Measurements from ENCODE around the gene SRBD1.

The SRBD1 gene

DNA sequence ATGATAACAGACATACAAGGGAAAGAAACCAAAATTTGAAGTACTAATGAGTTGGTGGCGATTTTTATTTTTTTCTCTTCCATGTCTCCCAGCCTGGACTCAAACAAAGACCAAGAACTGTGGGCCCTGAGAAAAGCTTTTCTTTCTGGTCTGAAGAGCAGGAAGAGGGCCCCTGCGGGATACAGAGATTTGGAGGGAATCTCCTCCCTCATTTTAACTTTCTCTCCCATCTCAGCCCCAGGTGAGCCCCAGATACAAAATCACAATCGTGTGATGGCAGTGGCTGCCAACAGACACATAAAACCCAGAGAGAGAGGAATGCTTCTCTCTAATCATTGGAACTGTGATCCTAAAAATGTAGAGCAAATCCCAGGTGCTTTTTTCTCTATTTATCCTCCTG, 20.9 kb upstream of the SRBD1 start:
- no peak for DNase-seq (ENCODE audit: low read depth in 2 of 2)

DNA sequence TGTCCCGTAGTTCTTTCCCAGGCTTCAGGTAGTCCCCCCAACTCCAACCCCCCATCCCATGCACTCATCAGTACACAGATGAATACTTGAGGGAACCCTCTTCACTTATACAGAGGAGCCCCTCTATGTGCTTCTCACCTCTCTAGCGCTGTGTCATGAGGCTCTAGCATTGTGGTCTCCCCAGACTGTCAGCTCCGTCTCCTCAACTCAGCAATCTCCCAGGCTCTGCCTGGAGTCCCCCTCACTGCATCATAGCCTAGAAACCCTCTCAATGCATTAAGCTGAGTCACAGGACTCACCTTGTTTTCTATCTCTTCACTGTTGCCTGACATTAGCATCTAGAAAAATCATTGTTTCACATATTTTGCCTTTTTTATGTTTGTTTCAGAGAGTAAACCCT, 20.3 kb upstream of the SRBD1 start:
- DNase-seq (ENCODE audit: low read depth in 2 of 2), result no peak

DNA sequence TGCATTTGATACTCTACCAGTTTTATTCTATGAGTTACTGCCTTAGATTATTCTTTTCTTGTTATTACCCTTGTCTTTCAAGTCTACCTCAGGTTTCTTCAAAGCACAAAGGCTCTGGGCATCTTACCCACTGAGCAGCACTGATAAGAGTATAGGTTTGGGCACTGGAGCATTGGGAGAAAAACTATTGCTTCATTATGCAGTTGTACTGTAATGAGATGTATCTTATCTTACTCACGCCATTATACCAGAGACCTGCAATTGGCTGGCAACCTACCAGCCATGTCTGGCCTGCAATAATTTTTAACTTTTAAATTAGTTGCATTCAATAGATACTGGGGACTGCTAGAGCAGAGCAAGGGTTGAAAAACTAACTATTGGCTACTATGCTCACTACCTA, 18.9 kb upstream of the SRBD1 start:
- no peak for DNase-seq (ENCODE audit: low read depth in 2 of 2)

DNA sequence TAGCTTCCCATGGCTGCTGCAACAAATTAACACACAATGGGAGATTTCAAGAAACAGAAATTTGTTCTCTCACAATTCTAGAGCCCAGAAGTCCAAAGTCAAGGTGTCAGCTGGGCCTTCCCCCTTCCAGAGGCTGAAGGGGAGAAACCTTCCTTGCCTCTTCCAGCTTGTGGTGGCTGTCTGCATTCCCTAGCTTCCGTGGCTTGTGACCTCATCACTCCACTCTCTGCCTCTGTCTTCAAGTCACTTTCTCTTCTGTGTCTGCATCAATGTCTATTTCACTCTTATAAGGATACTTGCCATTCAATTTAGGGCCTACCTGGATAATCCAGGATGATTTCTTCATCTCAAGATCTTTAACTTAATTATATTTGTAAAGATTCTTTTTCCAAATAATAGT, 16.8 kb upstream of the SRBD1 start:
- no peak for DNase-seq (ENCODE audit: low read depth in 2 of 2)

DNA sequence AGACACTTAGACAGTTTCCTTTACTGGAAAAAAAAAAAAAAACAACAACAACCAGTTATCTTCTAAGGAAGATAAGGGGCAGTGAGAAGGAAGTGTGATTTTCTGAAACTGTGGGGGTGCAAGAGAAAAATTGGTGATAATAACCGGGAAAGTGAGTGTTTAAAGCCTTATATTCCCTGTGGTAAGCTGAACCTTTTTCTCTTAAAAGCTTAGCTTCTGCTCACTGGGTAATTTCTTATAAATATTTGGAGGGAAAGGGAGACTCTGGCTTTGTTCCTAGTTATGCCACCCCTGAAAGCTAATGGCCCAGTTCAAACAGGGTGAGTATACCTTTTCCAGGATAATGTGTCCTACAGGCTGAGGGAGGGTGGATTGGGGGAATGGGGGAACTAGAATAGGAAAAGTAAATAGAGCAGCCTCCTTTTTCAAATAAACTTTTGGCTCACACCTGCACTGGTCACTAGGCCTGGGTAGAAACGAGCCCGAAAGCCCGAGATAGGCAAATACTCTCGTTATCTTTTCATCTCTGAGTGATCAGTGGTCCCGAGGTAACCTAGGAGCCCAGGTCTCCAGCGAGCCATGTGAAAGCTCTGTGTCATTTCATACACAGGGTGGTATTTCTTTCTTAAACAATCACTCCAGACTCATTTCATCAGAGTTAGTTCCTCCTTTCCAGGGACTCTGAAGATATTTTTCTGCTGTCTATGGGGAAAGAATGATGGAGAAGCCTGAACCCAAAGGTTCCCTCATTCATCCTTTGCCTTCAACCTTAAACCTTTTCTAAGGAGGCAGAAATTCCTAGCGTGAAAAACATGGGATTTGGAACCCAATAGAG, 15.5 kb upstream of the SRBD1 start:
- DNase-seq (ENCODE audit: low read depth in 2 of 2), result no peak

DNA sequence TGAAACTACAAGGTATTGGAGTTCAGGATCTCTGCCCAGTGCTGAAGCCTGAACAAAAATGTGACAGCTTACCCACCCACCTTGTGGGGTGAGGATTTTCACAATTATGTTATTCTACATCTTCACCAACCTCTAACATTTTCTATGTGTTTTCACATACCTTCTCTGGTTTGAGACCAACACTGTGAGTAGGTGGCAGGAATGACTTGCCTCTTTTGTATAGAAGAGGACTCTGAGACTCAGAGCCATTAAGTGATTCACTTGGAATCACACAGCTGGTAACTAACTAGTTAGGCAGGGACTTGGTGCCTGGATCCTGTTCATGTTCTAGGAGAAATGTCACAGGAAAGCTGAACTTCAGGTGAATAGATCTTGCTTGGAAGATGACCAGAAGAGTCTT, 14.8 kb upstream of the SRBD1 start:
- DNase-seq (ENCODE audit: low read depth in 2 of 2), result no peak

DNA sequence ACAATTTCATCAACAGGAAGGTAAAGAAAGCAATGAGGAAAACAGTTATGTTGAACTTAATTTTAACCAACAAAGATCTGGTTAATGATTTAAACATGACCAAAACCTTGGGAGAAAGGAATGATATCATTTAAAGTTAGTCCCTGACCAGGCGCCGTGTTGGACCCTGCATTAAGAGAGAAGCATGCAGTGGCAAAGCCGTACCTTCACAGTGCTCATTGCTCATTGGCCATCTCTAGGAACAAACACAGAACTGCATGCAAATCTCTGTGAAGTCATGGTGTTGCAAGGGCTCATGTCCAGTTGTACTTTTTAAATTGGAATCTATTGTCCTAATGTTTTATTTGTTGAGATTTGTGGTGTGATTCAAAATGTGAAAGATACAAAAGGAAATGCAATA, 12.0 kb upstream of the SRBD1 start:
- DNase-seq (ENCODE audit: low read depth in 2 of 2), result no peak

DNA sequence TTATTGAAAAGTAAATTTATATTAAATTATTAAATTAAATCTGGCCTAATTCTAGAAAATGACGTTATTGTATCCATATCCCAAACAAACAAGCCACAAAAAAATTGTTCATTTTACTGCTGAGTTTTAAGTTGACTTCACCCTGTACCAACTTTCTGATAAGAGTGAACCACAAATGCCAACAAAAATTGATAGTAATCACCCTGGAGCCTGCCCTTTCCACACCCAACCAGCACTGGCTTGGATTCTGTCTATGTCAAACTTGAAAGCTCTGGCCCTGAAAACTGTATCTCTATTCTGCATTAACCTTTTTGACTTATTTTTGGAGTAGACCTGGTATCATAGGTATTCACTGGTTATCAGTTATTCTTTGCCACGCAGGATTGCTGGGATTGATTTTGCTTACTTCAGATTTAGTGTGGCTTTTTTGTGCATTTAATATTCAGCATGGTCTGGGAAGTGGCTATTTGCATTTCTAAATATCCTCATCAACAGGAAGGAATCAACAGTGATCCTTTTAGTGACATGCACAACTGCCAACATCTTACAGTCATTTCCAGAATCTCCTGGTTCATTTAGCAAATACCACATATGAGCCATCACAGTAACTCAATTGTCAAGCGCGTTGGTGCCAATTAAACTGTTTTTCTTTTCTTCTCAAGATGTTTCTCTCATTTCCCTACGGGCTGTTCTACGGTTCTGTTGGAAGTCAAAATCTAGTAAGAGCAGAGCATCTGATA, 11.4 kb upstream of the SRBD1 start:
- no peak for DNase-seq (ENCODE audit: low read depth in 2 of 2)

DNA sequence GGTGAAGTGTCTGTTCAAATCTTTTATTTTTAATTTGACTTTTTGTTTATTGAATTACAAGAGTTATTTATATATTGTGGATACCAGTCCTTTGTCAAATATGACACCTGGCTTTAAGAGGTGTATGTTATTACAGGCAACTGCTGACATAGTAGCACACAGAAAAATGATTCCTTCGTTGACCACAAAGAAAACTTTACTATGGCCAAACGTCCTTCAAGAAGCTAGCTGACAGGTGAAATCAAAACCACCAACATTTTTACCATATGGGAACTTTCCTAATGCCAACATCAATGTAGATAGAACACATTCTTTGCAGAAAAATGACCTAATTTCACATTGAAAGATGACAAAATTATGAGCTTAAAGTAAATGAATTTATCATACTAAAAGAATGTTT, 6.4 kb upstream of the SRBD1 start:
- DNase-seq (ENCODE audit: low read depth in 2 of 2), result no peak

DNA sequence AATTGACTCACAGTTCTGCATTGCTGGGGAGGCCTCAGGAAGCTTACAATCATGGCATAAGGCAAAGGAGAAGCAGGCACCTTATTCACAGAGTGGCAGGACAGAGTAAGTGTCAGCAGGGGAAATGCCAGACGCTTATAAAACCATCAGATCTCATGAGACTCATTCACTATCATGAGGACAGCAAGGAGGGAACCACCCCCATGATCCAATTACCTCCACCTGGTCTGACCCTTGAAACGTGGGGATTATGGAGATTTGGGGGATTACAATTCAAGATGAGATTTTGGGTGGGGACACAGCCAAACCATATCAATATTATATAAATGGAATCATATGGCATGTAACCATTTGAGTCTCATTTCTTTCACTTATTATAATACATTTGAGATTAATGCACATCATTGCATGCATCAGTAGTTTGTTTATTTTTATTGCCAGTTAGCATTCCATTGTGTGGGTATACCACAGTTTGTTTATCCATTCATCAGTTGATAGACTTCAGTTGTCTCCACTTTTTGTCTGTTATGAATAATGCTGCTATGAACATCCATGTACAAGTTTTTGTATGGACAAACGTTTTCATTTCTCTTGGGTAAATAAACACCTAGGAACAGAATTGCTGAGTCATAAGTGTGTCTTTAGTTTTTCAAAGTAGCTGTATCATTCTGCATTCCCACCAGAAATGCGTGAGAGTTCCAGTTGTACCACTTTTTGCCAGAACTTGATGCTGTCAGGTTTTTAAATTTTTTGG, 5.8 kb upstream of the SRBD1 start:
- DNase-seq (ENCODE audit: low read depth in 2 of 2), result no peak

DNA sequence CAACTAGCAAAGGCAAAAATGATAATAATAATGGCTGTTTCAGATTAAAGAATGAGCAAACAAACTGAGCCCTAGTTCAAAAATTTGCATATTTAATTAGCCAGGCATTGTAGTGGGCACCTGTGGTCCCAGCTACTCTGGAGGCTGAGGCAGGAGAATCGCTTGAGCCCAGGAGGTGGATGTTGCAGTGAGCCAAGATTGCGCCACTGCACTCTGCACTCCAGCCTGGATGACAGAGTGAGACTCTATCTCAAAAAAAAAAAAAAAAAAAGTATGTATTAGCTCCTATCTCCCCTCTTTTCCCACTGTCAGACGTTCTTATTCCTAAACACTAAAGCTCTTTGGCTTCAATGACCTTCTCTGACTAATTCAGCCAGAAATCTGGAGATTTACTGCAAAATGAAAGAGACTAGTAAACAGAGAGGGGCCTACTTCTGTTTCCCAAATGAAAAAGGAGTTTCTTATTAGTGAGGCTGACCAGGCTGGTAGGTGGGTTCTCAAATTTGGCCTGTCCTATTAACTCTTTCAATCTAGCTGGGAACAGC, 3.9 kb upstream of the SRBD1 start:
- DNase-seq (ENCODE audit: low read depth in 2 of 2), result no peak

DNA sequence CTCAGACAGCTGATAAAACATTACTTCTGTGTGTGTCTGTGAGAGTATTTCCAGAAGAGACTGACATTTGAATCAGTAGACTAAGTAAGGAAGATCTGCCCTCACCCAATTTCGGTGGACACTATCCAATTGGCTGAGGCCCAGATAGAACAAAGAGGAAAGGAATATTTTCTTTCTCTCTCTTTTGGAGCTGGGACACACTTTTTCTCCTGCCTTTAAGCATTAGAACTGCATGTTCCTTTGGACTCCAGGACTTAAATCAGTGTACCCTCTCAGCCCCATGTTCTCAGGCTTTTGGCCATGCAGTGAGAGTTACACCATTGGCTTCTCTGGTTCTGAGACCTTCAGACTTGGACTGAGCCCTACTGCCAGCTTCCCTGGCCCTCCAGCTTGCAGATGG, 3.3 kb upstream of the SRBD1 start:
- no peak for DNase-seq (ENCODE audit: low read depth in 2 of 2)

DNA sequence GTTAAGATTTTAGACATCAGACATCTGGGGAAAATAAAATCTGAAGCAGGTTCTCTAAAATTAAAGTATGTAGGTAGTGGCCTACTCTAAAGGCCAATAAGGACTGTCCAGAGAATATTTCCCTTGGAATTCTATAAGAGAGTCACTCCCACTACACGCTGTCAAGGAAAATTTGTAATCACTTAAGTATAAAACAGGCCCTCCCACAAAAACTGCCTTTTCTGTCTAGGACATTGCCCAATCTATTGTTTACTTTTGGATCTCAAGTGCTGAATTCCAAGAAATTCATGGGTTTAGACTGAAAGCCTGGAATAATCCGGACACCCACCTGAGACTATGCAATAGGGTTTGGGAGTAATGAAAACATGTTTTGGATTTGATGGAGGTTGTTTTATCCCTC, 1.7 kb upstream of the SRBD1 start:
- DNase-seq (ENCODE audit: low read depth in 2 of 2), result no peak

DNA sequence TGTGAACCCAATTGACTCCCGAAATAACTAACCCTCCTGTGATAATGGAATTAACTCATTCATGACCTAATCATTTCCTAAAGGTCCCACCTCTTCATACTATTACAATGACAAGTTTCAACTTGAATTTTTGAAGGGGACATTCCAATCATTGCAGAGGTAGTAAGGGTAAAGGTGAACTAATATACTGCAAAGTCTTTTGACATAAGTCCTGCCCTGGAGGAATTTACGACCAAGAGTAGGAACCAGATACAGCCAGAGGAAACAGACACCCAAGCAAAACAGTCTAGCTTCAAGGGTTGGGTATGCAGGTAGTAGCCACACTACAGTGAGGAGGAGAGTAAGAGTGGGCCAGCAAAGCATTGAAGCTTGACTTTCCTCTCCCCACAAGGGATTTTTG, 1.2 kb upstream of the SRBD1 start:
- no peak for DNase-seq (ENCODE audit: low read depth in 2 of 2)

DNA sequence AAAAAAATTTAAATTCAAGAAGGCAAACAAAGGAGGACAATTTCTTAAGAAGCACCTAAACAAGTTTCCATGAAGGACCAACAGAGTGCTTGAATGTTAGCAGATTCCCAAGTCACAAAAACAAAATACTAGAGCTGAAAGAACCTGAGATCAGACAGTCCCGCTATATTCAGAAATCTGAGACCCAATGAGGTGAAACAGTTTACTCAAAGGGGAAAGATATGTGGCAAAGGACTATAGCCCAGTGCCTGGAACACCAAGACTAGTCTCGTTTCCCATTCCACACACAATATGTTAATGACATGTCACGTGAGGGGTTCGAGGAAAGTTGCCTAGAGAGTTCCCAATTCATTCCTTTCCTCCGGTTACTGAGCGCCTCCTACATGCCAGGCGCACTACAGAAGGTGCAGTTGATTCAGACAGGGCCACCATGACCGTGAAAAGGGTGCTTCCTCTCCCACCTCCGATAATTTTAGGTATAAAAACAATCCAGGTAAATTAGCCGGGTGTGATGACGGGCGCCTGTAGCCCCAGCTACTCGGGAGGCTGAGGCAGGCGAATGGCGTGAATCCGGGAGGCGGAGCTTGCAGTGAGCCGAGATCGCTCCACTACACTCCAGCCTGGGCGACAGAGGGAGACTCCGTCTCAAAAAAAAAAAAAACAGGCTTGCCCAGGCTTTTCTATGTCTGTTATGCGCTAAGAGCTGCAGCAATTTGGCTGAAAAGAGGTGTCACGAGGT, 617 bp downstream of the SRBD1 start:
- DNase-seq (ENCODE audit: low read depth in 2 of 2), result peak; percentile 7 to 10

DNA sequence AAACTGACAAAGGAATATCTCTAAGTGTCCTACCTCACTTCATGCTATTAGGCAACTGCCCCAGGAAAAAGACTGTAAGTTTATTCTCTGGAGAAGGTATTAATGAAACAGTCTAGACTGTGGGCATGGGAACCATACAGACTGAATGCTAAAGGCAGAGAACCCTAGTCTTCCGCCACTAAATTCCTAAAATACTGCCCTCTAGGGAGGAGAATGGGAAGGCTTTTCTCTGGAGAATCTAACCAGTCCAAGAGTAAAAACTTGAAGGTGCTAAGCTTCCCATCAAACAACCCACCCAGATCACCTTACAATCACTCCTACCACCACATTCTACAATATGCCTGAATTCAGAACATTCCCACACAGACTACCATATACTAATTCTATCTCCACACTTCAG, 3.4 kb downstream of the SRBD1 start:
- no peak for DNase-seq (ENCODE audit: low read depth in 2 of 2)

DNA sequence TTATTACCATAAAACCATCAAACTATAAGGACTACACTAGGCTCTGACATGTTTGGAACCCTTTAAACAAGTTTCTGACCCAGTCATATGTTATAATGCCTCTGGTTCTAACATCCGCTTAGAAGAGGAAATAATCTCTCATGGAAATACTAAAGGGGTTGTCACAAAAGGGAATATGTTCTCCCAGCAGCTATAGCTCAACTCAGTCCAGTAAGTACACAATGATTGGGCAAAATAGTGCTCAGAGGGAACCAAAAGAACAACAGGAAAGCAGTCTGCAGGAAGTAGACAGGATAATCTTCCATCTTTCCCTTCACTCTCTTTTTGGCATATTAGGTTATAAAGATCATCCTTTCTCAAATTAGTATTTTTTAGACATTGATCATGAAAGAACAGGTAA, 4.3 kb downstream of the SRBD1 start:
- no peak for DNase-seq (ENCODE audit: low read depth in 2 of 2)

DNA sequence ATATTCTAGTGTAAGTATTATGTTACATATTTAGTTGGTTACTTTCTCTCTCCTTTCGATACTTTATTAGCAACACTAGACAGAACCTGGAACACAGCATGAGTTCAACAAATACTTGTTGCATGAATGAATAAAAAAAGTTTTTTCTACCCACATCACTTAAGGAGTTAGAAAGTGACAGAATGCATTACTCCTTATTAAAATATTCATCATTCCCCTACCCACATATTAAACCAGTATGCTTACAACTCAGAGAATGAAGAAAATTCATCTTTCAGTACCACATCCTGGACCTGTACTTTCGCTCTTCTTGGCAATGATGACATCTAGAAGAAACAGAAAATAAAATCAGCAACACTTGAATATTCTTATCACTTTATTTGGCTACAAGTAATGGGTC, 6.0 kb downstream of the SRBD1 start:
- DNase-seq (ENCODE audit: low read depth in 2 of 2), result no peak

DNA sequence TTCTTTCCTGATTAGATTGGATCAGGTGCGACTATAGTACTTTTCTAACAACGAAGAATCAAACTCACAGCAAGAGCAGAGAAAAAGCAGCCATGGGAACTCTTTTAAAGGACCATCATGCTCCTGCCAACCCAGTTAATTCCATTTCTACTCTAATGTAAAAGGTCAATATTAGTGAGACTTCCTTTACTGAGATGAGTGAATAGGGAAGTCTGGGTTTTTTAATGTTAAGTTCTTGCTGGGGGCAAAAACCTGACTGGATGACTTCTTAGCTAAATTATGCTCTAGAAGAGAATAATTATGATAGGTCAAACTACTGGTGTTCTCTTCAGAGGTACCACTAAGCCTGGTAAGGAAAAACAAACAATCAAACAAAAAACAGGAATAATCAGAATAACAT, 8.4 kb downstream of the SRBD1 start:
- no peak for DNase-seq (ENCODE audit: low read depth in 2 of 2)

DNA sequence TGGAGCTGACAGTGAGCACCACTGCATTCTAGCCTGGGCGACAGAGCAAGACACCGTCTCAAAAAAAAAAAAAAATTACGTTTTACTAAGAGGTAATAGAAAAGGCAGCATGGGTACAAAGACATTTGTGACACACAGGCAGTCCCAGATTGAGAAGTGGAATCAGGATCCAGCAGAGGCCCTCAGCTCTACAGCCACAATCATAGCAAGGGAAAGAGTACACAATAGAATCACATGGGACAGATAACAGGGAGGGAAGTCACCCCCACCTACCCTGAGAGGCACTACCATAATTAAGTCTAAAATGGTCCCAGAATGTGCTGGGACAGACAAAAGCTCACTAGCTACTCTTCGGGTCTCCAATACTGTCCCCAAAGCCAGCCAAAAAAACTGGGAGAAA, 12.5 kb downstream of the SRBD1 start:
- DNase-seq (ENCODE audit: low read depth in 2 of 2), result no peak

DNA sequence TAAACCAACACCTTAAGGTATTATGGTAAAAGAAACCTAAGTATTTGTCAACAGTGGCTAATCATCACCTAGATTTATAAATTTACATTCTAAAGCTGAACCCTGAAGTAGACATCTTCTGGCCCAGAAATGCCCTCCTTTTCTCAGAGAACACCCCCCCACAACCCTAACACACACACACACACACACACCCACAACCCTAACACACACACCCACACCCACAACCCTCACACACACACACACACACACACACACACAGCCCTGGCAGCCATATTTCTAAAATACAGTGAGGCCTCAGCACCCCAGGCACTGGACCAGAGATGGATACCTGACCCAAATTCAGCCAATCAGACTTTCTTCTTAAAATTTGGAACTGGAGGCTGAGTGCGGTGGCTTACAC, 14.3 kb downstream of the SRBD1 start:
- no peak for DNase-seq (ENCODE audit: low read depth in 2 of 2)

All from stimulated activated CD4-positive, alpha-beta T cell treated with anti-CD3 and anti-CD28 coated beads, Interleukin-15, amount 100 ng/mL, for 48 hours (primary cell).